H1 (cell line): ENCODE results near the gene KIAA1755. TPM values are rescaled to one million over a fixed set of nuclear protein-coding genes. Genes with fewer than 3 reads are reported as not detected.

Experiments used
- FOSL1 ChIP-seq: IDR thresholded peaks from 2 replicates; pipeline ENCODE4 v1.6.1; 2011; ENCODE audit warnings: mild to moderate bottlenecking, low read depth, low read length, moderate library complexity; ENCODE audit not compliant: insufficient read depth
- GABPA ChIP-seq: IDR thresholded peaks from 2 replicates; pipeline ENCODE4 v1.6.1; 2011; ENCODE audit warnings: mild to moderate bottlenecking, low read length, moderate library complexity, borderline replicate concordance; ENCODE audit not compliant: insufficient read depth
- POU5F1 ChIP-seq: IDR thresholded peaks from 2 replicates; pipeline ENCODE4 v1.6.1; 2011; ENCODE audit warnings: low read depth, mild to moderate bottlenecking, low read length, moderate library complexity
- ZNF274 ChIP-seq: IDR thresholded peaks from 2 replicates; pipeline ENCODE4 v1.7.0; 2012; ENCODE audit warnings: low read length, borderline replicate concordance; ENCODE audit errors: extremely low read depth
- polyA plus RNA-seq, 7 experiments: library from polyadenylated mRNA; depleted of rRNA in 3 of 7; stranded (reverse) in 5 of 7; unstranded in 2 of 7; fragments of >200 nt in 5 of 7; fragments of 200-250 nt in 2 of 7; gene quantifications; 1 replicate in 5 of 7; 2 replicates in 1 of 7; 4 replicates in 1 of 7; pipeline versions ENCODE4 v1.2.1 to v1.2.3, GENCODE V29; 2011 to 2013; ENCODE audit warnings: missing spikeins in 2 of 7, mixed read lengths in 2 of 7
- total RNA-seq: library from RNA; stranded (reverse); fragmentation: NEBNext Ultra II Directional; extraction: Animal tissue kit (Norgen Biotek cat#: 25700); gene quantifications from 2 replicates; pipeline ENCODE4 v1.2.1, GENCODE V29; 2021

KIAA1755 gene
- total and polyA plus RNA-seq, 2 of the 8 experiments (the other 6 are each of a cell fraction or from before 2014, with no cell fraction given) = 0.23 TPM; not detected in 1

DNA sequence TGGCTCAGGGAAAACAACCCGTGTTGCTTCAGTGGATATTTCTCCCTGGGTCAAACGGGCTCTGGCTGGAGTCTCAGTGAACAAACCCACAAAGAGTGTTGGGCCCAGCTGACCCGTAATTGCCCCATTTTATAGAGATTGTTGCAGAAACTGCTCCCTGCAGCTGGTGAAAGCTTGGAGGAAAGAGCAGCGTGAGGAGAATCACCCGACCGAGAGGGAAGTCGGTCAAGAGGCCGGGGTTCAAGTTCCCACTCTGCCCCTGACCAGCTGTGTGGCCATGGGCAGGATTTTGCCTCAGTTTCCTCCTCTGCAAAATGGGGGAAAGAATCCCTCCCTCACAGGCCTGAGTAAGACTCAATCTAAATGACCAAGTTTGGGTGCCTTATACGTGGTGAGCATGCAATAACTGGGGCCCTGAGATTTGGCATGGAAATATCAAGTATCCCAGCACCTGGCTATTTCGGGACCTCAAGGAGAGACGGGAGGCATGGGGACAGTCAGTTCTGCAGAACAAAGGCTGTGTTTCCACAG lies 93.8 kb downstream of the KIAA1755 start (continued):
- no peak for TF ChIP-seq ZNF274
- TF ChIP-seq FOSL1 = no peak
- TF ChIP-seq POU5F1 = no peak
- TF ChIP-seq GABPA = no peak
